Suprapubic skin (tissue), 4 donors: Measurements from ENCODE around the gene RPL5. TPM values are rescaled to one million over a fixed set of nuclear protein-coding genes. Genes with fewer than 3 reads are reported as not detected.
"Not testable (repeated sequence)": the region's sequence is repeated elsewhere in the genome, so short reads cannot be mapped to it uniquely, and the experiment has no call there.

ENCODE experiments used
- DNase-seq, 2 donors: peaks; one replicate each; pipeline ENCODE4 v3.0.0-alpha.2; 2019; ENCODE audit warnings: low spot score in 2 of 2
- H3K27ac ChIP-seq: fragments of 200-600 bp; sonication (generic); one replicate; pipeline ENCODE4 v1.5.1; 2019
- H3K27me3 ChIP-seq: fragments of 200-600 bp; sonication (generic); one replicate; pipeline ENCODE4 v1.5.1; 2019
- H3K36me3 ChIP-seq: fragments of 200-600 bp; sonication (generic); one replicate; pipeline ENCODE4 v1.5.1; 2019
- H3K4me1 ChIP-seq: fragments of 200-600 bp; sonication (generic); one replicate; pipeline ENCODE4 v1.5.1; 2019
- H3K4me3 ChIP-seq: fragments of 200-600 bp; sonication (generic); one replicate; pipeline ENCODE4 v1.5.1; 2019; ENCODE audit warnings: mild to moderate bottlenecking
- H3K9me3 ChIP-seq: fragments of 200-600 bp; sonication (generic); one replicate; pipeline ENCODE4 v1.5.1; 2019
- CTCF ChIP-seq, 2 donors: fragments of 200-600 bp in 1 of 2; fragments of 450-650 bp in 1 of 2; sonication (generic) in 1 of 2; IDR thresholded peaks; one replicate each; pipeline ENCODE4 v1.5.1; 2016 to 2019; ENCODE audit warnings: antibody characterized with exemption in 2 of 2, mild to moderate bottlenecking in 1 of 2, moderate library complexity in 1 of 2
- EP300 ChIP-seq: sonication (generic); formaldehyde crosslinking; IDR thresholded peaks from one replicate; pipeline ENCODE4 v1.6.1; 2017; ENCODE audit warnings: antibody characterized with exemption
- POLR2A ChIP-seq, 2 donors: fragments of 450-650 bp; IDR thresholded peaks; one replicate each; pipeline ENCODE4 v1.6.1; 2017; ENCODE audit warnings: antibody characterized with exemption in 2 of 2, mild to moderate bottlenecking in 2 of 2, moderate library complexity in 2 of 2
- POLR2AphosphoS5 ChIP-seq, 3 donors: sonication (generic); formaldehyde crosslinking; IDR thresholded peaks; one replicate each; pipeline ENCODE4 v1.6.1; 2017; ENCODE audit warnings: antibody characterized with exemption in 3 of 3
- WGBS: methylation state at CpG from one replicate; pipeline ENCODE4 v1.1.5; 2018; 5-methylcytosine and 5-hydroxymethylcytosine counted together
- total RNA-seq, 4 donors: library from RNA; depleted of rRNA; stranded (reverse); fragments of >200 nt; gene quantifications; one replicate each; pipeline ENCODE4 v1.1.0, GENCODE V29; 2016

Gene RPL5
- 1,000 to 10,000 TPM; 1,150 to 1,809 (median 1,593) TPM for total RNA-seq

GRCh38 chr1:92831762-92832536 lies at the start of gene RPL5:
Gene RPL5 (plus strand): TSS chr1:92832040. CDS start chr1:92832115, 75 bp downstream.
- H3K27me3 ChIP-seq, result no peaks in the 10 kb centered on the region
- TF ChIP-seq POLR2A (IDR thresholded peaks at IDR 0.05) (peak; percentile 88 to 94), CTCF (IDR thresholded peaks at IDR 0.05) (peak; percentile 84 to 97), EP300 (peak; percentile 35), POLR2AphosphoS5 (IDR thresholded peaks at IDR 0.05) (peak; percentile 98 to 99 (median 99))
- peaks cover 28% of the 10 kb centered on the region for H3K36me3 ChIP-seq
- peak within 1 kb of the TSS; percentile 97 for H3K27ac ChIP-seq
- DNase-seq, result peak; percentile 97 to 98
- under 1% methylated on average over 55 of the region's 57 CpGs for whole genome bisulfite sequencing
- peak within 1 kb of the TSS; percentile 99 for H3K4me3 ChIP-seq
- peaks cover 42% of the 10 kb centered on the region for H3K4me1 ChIP-seq
- H3K9me3 ChIP-seq, result no peaks in the 10 kb centered on the region

- Histone ChIP-seq H3K27ac (peak overlapping the region; percentile 97), H3K4me1 (peaks cover 25% of the 10 kb centered on the region), H3K4me3 (peak overlapping the region; percentile 74)
- H3K27me3 ChIP-seq, H3K36me3 ChIP-seq, H3K9me3 ChIP-seq, DNase-seq: not testable (repeated sequence)
- 44% methylated on average over 14 of the region's 14 CpGs for WGBS
- peak in 1 of 2 donors; percentile 24 for TF ChIP-seq CTCF (IDR thresholded peaks at IDR 0.05)
Observed at GRCh38 chr1:92783550-92783949, 48.3 kb upstream of the RPL5 start.

GRCh38 chr1:92784021-92784638 lies 47.7 kb upstream of the RPL5 start:
- Histone ChIP-seq H3K4me1 (peaks cover 25% of the 10 kb centered on the region), H3K36me3 (no peaks in the 10 kb centered on the region), H3K4me3 (peak overlapping the region; percentile 74), H3K9me3 (no peaks in the 10 kb centered on the region), H3K27me3 (no peaks in the 10 kb centered on the region), H3K27ac (peak overlapping the region; percentile 97)
- no peak for DNase-seq
- WGBS, result under 1% methylated on average over 9 of the region's 25 CpGs
- TF ChIP-seq POLR2AphosphoS5 (IDR thresholded peaks at IDR 0.05) (no peak), EP300 (no peak), POLR2A (IDR thresholded peaks at IDR 0.05) (no peak), CTCF (IDR thresholded peaks at IDR 0.05) (no peak)

DNA sequence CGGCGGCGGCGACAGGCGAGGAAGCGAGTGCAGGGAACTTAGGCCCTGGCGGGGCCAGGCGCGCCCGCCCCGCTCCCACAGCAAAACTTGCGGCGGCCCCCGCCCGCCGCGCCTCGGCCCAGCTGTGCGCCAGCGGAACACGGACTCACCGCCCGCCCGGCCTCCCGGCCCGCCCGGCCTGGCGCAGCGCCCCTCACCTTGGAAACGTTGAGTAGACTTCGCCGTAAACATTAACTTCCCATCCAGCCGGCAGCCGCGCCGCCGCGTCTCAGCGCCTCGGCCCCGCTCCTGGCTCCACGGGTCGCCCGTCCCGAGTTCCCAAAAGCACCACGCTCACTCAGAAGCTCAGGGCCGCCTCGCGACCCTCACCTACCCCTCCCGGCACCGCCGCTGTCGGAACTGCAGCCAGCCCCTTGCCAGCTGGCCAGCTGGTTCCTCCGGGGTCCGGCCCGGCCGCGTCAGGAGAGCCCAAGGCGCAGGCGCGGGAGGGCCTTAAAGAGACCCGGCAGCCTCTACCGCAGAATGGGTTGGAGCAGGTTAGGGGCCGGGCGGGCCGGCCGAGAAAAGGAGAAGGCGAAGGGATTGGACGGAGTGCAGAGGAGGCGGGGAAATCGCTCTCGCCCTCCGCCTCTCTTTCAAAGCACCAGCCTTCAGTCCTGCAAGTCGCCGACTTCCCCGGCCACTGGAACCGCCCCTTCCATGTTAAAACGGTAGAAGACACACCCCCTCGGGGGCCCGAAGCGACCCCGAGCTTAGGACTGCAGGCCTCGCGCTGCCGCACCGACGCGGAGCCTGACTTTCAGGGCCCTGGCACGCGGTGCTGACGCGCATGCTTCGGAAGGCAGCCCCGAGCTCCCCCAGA lies 47.0 kb upstream of the RPL5 start, which contains the start of gene EVI5:
Gene EVI5 (minus strand): TSS at position 470 of the 862 bp plus-strand sequence. CDS start 48,562 bp downstream, outside the sequence.
- peak within 1 kb of the TSS; percentile 74 for H3K4me3 ChIP-seq
- no peaks in the 10 kb centered on the region for H3K27me3 ChIP-seq
- H3K4me1 ChIP-seq, result peaks cover 25% of the 10 kb centered on the region
- WGBS, result under 1% methylated on average over 35 of the region's 94 CpGs
- peak within 1 kb of the TSS; percentile 97 for H3K27ac ChIP-seq
- H3K9me3 ChIP-seq, result no peaks in the 10 kb centered on the region
- DNase-seq, result peak; percentile 95 to 96
- H3K36me3 ChIP-seq, result no peaks in the 10 kb centered on the region
- TF ChIP-seq CTCF (IDR thresholded peaks at IDR 0.05), result no peak
- TF ChIP-seq POLR2AphosphoS5 (IDR thresholded peaks at IDR 0.05), result peak in 2 of 3 donors; percentile 74 to 91
- TF ChIP-seq POLR2A (IDR thresholded peaks at IDR 0.05), result peak; percentile 54 to 57
